ENCODE data around the gene LTBP1. TPM values are rescaled to one million over a fixed set of nuclear protein-coding genes. Genes with fewer than 3 reads are reported as not detected.

The LTBP1 gene
- polyA plus RNA-seq, 1 donor (not counting 4 experiments of a cell fraction or from before 2014, with no cell fraction given), result 9.2 TPM

GRCh38 chr2:33021542-33022227, 74.9 kb downstream of the LTBP1 start:
- H3K27me3 ChIP-seq (ENCODE audit: control insufficient read depth, extremely low read depth, insufficient read depth, low read length), result no peaks in the 10 kb centered on the region
- peaks cover 11% of the 10 kb centered on the region for H3K4me1 ChIP-seq (ENCODE audit: control insufficient read depth, extremely low read depth, insufficient read depth, low read length)
- H3K27ac ChIP-seq (ENCODE audit: control insufficient read depth, insufficient read depth, low read length), result no peak overlapping the region
- no peaks in the 10 kb centered on the region for H3K79me2 ChIP-seq (ENCODE audit: control insufficient read depth, insufficient read depth, low read length)
- no peak overlapping the region for H3K4me3 ChIP-seq (ENCODE audit: control insufficient read depth in 2 of 3, extremely low read depth in 1 of 3, insufficient read depth in 2 of 3, low read depth in 1 of 3, low read length in 3 of 3)
- H3K9ac ChIP-seq (ENCODE audit: control insufficient read depth, extremely low read depth, insufficient read depth, low read length), result no peak overlapping the region
- no peaks in the 10 kb centered on the region for H4K20me1 ChIP-seq (ENCODE audit: control insufficient read depth, extremely low read depth, insufficient read depth, low read length)
- H3K36me3 ChIP-seq (ENCODE audit: control insufficient read depth in 2 of 2, extremely low read depth in 1 of 2, insufficient read depth in 2 of 2, low read length in 2 of 2), result no peaks in the 10 kb centered on the region
- FAIRE-seq (no peak), DNase-seq (ENCODE audit: low read depth, low spot score) (no peak)
- H3K9me3 ChIP-seq (ENCODE audit: control insufficient read depth, low read depth, low read length), result no peaks in the 10 kb centered on the region
- no peaks in the 10 kb centered on the region for H3K9me1 ChIP-seq (ENCODE audit: control insufficient read depth, extremely low read depth, insufficient read depth, low read length)
- H3K4me2 ChIP-seq (ENCODE audit: control insufficient read depth, extremely low read depth, insufficient read depth, low read depth, low read length), result no peak overlapping the region
- dilution Hi-C loops (cut with MboI; ENCODE audit: extremely low pct_ligation_motif_present, low sequenced_read_pairs), result no loop called here
- TF ChIP-seq CTCF (optimal IDR thresholded peaks at IDR 0.05 in 1 of 3, IDR thresholded peaks at IDR 0.05 in 1 of 3, conservative IDR thresholded peaks at IDR 0.05 in 1 of 3; ENCODE audit: extremely low read depth in 1 of 3, insufficient read depth in 2 of 3, low read length in 3 of 3) (no peak), EZH2 (IDR thresholded peaks at IDR 0.05; ENCODE audit: low read length) (no peak)
- H2AFZ ChIP-seq (ENCODE audit: control insufficient read depth, low read length), result no peak overlapping the region

- TF ChIP-seq CTCF (optimal IDR thresholded peaks at IDR 0.05 in 1 of 3, IDR thresholded peaks at IDR 0.05 in 1 of 3, conservative IDR thresholded peaks at IDR 0.05 in 1 of 3; ENCODE audit: extremely low read depth in 1 of 3, insufficient read depth in 2 of 3, low read length in 3 of 3) (no peak), EZH2 (IDR thresholded peaks at IDR 0.05; ENCODE audit: low read length) (no peak)
- no peaks in the 10 kb centered on the region for H3K79me2 ChIP-seq (ENCODE audit: control insufficient read depth, insufficient read depth, low read length)
- dilution Hi-C loops (cut with MboI; ENCODE audit: extremely low pct_ligation_motif_present, low sequenced_read_pairs), result no loop called here
- H3K9me3 ChIP-seq (ENCODE audit: control insufficient read depth, low read depth, low read length), result no peaks in the 10 kb centered on the region
- no peaks in the 10 kb centered on the region for H3K9me1 ChIP-seq (ENCODE audit: control insufficient read depth, extremely low read depth, insufficient read depth, low read length)
- peaks cover 11% of the 10 kb centered on the region for H3K4me1 ChIP-seq (ENCODE audit: control insufficient read depth, extremely low read depth, insufficient read depth, low read length)
- H3K36me3 ChIP-seq (ENCODE audit: control insufficient read depth in 2 of 2, extremely low read depth in 1 of 2, insufficient read depth in 2 of 2, low read length in 2 of 2), result no peaks in the 10 kb centered on the region
- no peak for DNase-seq (ENCODE audit: low read depth, low spot score)
- H3K27ac ChIP-seq (ENCODE audit: control insufficient read depth, insufficient read depth, low read length), result no peak overlapping the region
- no peak overlapping the region for H3K4me2 ChIP-seq (ENCODE audit: control insufficient read depth, extremely low read depth, insufficient read depth, low read depth, low read length)
- no peak overlapping the region for H3K9ac ChIP-seq (ENCODE audit: control insufficient read depth, extremely low read depth, insufficient read depth, low read length)
- no peaks in the 10 kb centered on the region for H4K20me1 ChIP-seq (ENCODE audit: control insufficient read depth, extremely low read depth, insufficient read depth, low read length)
- H2AFZ ChIP-seq (ENCODE audit: control insufficient read depth, low read length), result no peak overlapping the region
- H3K4me3 ChIP-seq (ENCODE audit: control insufficient read depth in 2 of 3, extremely low read depth in 1 of 3, insufficient read depth in 2 of 3, low read depth in 1 of 3, low read length in 3 of 3), result no peak overlapping the region
- FAIRE-seq, result no peak
- H3K27me3 ChIP-seq (ENCODE audit: control insufficient read depth, extremely low read depth, insufficient read depth, low read length), result no peaks in the 10 kb centered on the region
These were observed 75.7 kb downstream of the LTBP1 start for GRCh38 chr2:33022395-33022985.

Data from keratinocyte (primary cell).